ENCODE results near the gene CLDN10.

The CLDN10 gene

DNA sequence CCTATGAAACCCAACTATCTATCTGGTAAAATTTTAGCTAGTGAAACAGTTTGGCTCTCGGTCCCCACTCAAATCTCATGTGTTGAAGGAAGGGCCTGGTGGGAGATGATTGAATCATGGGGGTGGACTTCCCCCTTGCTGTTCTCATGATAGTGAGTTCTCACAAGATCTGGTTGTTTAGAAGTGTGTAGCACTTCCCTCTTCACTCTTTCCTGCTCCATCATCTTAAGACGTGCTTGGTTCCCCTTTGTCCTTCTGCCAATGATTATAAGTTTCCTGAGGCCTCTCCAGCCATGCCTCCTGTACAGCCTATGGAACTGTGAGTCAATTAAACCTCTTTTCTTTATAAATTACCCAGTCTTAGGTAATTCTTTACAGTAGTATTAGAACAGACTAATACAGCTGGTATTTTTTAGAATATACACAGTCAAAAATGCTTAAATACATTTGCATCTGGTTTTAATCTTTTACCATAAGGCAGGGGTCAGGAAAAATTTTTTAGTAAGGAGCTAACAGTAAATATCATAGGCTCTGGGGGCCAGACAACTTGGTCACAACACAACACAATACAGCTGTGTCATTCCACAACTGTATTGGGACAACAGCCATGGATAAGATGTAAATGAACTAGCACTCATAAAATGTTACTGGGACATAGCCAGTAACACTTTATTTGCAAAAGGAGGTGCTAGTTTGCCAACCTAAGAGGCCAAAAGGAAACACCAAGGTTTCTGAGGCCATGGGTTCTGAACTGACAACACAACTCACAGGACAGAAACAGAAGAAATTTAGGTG lies 67.7 kb downstream of the CLDN10 start:
- H3K4me1 ChIP-seq (ENCODE audit: control insufficient read depth, insufficient read depth, low read length) = no peaks in the 10 kb centered on the region
- H3K9ac ChIP-seq (ENCODE audit: low read length in 2 of 2) = no peak overlapping the region
- no peak overlapping the region for H3K4me3 ChIP-seq (ENCODE audit: low read length in 2 of 2)
- H3K27me3 ChIP-seq (ENCODE audit: control insufficient read depth in 1 of 2, insufficient read depth in 2 of 2, low read length in 2 of 2) = no peaks in the 10 kb centered on the region
- no peak overlapping the region for H3K27ac ChIP-seq (ENCODE audit: low read length)
- H3K9me3 ChIP-seq (ENCODE audit: control insufficient read depth in 2 of 2, low read length in 2 of 2) = no peaks in the 10 kb centered on the region
- peaks cover 31 to 49% of the 10 kb centered on the region in 2 donors for H3K36me3 ChIP-seq (ENCODE audit: control insufficient read depth in 2 of 2, insufficient read depth in 2 of 2, low read length in 2 of 2)

DNA sequence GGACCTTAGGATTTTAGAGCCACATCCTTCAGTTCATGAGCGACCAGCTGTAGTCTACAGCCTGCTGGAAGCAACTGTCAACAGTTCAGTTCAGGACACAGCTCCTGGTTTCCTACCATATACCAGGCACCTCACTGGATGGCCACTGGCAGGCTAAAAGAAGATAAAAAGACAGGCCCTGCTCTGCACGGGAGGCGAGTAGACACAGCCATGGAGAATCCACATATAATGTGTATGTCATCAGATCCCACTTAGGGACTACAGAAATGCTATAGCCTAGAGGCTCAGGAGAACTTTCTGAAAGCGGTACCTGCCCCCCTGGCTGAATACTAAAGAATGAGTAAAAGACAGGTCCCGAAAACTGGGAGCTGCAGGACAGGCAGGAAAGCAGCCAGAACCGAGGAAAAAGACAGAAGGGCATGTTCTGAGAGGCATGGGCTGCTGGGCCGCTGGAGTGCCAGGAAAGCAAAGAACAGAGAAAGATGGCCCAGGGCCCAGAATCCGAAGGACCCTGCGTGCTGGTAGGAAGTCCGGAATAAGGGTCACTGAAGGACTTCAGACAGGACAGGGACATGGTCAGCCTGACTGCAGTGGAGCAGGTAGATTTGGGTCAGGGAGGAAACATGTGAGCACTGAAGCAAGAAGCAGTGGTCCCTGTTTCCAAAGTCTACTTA lies 68.4 kb downstream of the CLDN10 start:
- H3K27ac ChIP-seq (ENCODE audit: low read length) = no peak overlapping the region
- H3K27me3 ChIP-seq (ENCODE audit: control insufficient read depth in 1 of 2, insufficient read depth in 2 of 2, low read length in 2 of 2) = no peaks in the 10 kb centered on the region
- no peaks in the 10 kb centered on the region for H3K9me3 ChIP-seq (ENCODE audit: control insufficient read depth in 2 of 2, low read length in 2 of 2)
- H3K36me3 ChIP-seq (ENCODE audit: control insufficient read depth in 2 of 2, insufficient read depth in 2 of 2, low read length in 2 of 2) = peaks cover 27 to 43% of the 10 kb centered on the region in 2 donors
- H3K4me1 ChIP-seq (ENCODE audit: control insufficient read depth, insufficient read depth, low read length) = no peaks in the 10 kb centered on the region
- no peak overlapping the region for H3K4me3 ChIP-seq (ENCODE audit: low read length in 2 of 2)
- no peak overlapping the region for H3K9ac ChIP-seq (ENCODE audit: low read length in 2 of 2)

DNA sequence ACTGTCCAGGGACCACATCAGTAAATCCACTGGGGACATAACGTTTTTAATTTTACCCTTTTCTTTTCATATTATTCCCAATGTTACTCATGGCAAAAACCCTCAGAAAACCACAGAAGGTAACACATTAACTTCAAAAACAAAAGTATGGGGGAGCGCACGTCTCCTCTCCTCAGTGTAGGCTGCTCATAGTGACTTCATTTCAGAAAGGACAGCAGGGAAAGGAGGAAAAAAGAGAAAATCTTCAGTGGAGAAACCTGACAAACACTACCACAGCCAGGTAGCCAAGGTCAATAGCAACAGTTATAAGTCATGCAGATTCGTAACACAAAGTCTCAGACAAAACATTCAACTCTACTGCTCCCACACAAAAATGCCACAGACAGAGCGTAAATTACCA lies 70.6 kb downstream of the CLDN10 start:
- peaks cover 30 to 31% of the 10 kb centered on the region in 2 donors for H3K36me3 ChIP-seq (ENCODE audit: control insufficient read depth in 2 of 2, insufficient read depth in 2 of 2, low read length in 2 of 2)
- no peak overlapping the region for H3K4me3 ChIP-seq (ENCODE audit: low read length in 2 of 2)

DNA sequence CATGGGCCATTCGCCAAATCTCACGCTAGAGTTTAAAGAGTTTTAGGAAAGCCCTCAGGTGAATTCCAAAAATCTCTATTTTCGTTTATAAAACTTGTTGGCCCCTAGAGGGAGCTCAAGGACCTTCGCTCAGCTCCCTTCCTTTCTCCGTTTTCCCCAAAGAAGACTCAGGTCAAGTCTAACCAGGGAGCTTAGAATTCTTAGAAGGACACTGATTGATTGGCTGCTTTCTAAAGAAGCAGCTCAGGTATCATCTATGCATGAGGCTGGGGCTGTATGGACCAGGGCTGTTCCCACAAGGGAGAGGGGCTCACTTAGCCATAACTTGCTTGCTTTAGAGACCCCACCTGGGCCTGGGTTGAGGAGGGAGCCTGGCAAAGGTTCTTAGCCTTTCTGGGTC lies 71.5 kb downstream of the CLDN10 start:
- no peak overlapping the region for H3K4me3 ChIP-seq (ENCODE audit: low read length in 2 of 2)
- H3K27ac ChIP-seq (ENCODE audit: low read length) = no peak overlapping the region
- peaks cover 29 to 32% of the 10 kb centered on the region in 2 donors for H3K36me3 ChIP-seq (ENCODE audit: control insufficient read depth in 2 of 2, insufficient read depth in 2 of 2, low read length in 2 of 2)
- H3K4me1 ChIP-seq (ENCODE audit: control insufficient read depth, insufficient read depth, low read length) = no peaks in the 10 kb centered on the region
- no peaks in the 10 kb centered on the region for H3K27me3 ChIP-seq (ENCODE audit: control insufficient read depth in 1 of 2, insufficient read depth in 2 of 2, low read length in 2 of 2)
- no peak overlapping the region for H3K9ac ChIP-seq (ENCODE audit: low read length in 2 of 2)
- no peaks in the 10 kb centered on the region for H3K9me3 ChIP-seq (ENCODE audit: control insufficient read depth in 2 of 2, low read length in 2 of 2)

More for the DNA sequence above, 70.6 kb downstream of the CLDN10 start:
- Histone ChIP-seq H3K4me1 (ENCODE audit: control insufficient read depth, insufficient read depth, low read length) (no peaks in the 10 kb centered on the region), H3K27ac (ENCODE audit: low read length) (no peak overlapping the region), H3K27me3 (ENCODE audit: control insufficient read depth in 1 of 2, insufficient read depth in 2 of 2, low read length in 2 of 2) (no peaks in the 10 kb centered on the region), H3K9ac (ENCODE audit: low read length in 2 of 2) (no peak overlapping the region), H3K9me3 (ENCODE audit: control insufficient read depth in 2 of 2, low read length in 2 of 2) (no peaks in the 10 kb centered on the region)

DNA sequence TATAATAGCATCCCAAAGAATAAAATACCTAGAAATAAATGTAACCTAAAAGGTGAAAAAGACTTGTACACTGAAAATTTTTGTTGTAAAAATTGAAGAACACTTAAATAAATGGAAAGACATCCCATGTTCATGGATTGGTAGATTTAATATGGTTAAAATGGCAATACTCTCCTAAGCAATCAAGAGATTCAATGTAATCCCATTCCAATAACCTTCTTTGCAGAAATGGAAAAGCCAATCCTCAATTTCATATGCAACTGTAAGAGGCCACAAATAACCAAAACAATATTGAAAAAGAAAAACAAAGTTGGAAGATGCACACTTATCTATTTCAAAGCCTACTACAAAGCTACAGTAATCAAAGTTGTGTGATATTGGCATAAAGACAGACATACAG lies 74.2 kb downstream of the CLDN10 start:
- Histone ChIP-seq H3K4me1 (ENCODE audit: control insufficient read depth, insufficient read depth, low read length) (no peaks in the 10 kb centered on the region), H3K27ac (ENCODE audit: low read length) (no peak overlapping the region), H3K9me3 (ENCODE audit: control insufficient read depth in 2 of 2, low read length in 2 of 2) (no peaks in the 10 kb centered on the region), H3K36me3 (ENCODE audit: control insufficient read depth in 2 of 2, insufficient read depth in 2 of 2, low read length in 2 of 2) (peaks cover 37 to 43% of the 10 kb centered on the region in 2 donors), H3K4me3 (ENCODE audit: low read length in 2 of 2) (no peak overlapping the region), H3K9ac (ENCODE audit: low read length in 2 of 2) (no peak overlapping the region), H3K27me3 (ENCODE audit: control insufficient read depth in 1 of 2, insufficient read depth in 2 of 2, low read length in 2 of 2) (no peaks in the 10 kb centered on the region)

DNA sequence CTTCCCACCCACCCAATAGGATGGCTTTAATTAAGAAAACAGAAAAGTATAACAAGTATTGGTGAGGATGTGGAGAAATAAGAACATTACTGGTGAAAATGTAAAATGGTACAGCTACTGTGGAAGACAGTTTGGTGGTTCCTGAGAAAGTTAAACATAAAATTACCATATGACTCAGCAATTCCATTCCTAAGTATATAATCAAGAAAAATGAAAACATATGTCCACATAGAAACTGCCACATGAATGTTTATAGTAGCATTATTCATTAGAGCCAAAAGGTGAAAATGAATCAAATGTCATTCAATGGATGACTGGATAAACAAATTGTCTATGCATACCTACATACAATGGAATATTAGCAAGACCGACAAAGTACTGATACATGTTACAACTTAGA lies 75.1 kb downstream of the CLDN10 start:
- Histone ChIP-seq H3K27me3 (ENCODE audit: control insufficient read depth in 1 of 2, insufficient read depth in 2 of 2, low read length in 2 of 2) (no peaks in the 10 kb centered on the region), H3K9me3 (ENCODE audit: control insufficient read depth in 2 of 2, low read length in 2 of 2) (no peaks in the 10 kb centered on the region), H3K27ac (ENCODE audit: low read length) (no peak overlapping the region), H3K36me3 (ENCODE audit: control insufficient read depth in 2 of 2, insufficient read depth in 2 of 2, low read length in 2 of 2) (peaks cover 40 to 43% of the 10 kb centered on the region in 2 donors), H3K9ac (ENCODE audit: low read length in 2 of 2) (no peak overlapping the region), H3K4me3 (ENCODE audit: low read length in 2 of 2) (no peak overlapping the region), H3K4me1 (ENCODE audit: control insufficient read depth, insufficient read depth, low read length) (no peaks in the 10 kb centered on the region)

DNA sequence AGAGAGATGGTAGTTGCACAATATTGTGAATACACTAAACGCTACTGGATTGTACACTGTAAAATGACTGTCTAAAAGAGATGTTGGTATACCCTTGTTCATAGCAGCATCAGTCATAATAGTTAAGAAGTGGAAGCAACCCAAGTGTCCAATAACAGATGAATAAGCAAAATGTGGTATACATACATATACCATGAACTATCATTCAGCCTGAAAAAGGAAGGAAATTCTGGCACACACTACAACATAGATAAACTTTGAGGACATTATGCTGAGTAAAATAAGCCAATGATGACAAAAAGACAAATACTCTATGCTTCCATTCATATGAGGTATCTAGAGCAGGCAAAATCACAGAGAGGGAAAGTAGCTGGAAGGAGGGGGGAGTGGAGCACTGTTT lies 76.0 kb downstream of the CLDN10 start:
- Histone ChIP-seq H3K9me3 (ENCODE audit: control insufficient read depth in 2 of 2, low read length in 2 of 2) (no peaks in the 10 kb centered on the region), H3K27ac (ENCODE audit: low read length) (no peak overlapping the region), H3K4me3 (ENCODE audit: low read length in 2 of 2) (no peak overlapping the region), H3K27me3 (ENCODE audit: control insufficient read depth in 1 of 2, insufficient read depth in 2 of 2, low read length in 2 of 2) (no peaks in the 10 kb centered on the region), H3K9ac (ENCODE audit: low read length in 2 of 2) (no peak overlapping the region), H3K36me3 (ENCODE audit: control insufficient read depth in 2 of 2, insufficient read depth in 2 of 2, low read length in 2 of 2) (peaks cover 43 to 50% of the 10 kb centered on the region in 2 donors), H3K4me1 (ENCODE audit: control insufficient read depth, insufficient read depth, low read length) (no peaks in the 10 kb centered on the region)

DNA sequence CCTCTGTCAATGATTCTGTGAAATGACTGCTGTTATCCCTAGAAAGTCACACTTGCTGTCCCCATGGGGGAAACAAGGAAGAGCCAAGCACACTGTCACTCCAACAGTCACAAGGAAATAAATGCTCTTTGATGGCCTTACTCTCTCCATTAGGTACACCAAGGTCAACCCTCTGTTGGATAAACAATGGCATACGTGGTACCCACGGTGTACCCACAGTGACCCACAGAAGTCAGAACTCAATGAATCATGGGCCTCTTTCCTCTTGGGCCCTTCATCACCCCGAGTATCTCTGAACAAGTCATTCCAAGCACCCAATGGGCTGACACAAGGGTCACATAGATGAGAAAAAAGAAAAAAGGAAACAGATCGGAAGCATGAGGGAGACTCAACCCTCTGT lies 76.6 kb downstream of the CLDN10 start:
- H3K27me3 ChIP-seq (ENCODE audit: control insufficient read depth in 1 of 2, insufficient read depth in 2 of 2, low read length in 2 of 2) = no peaks in the 10 kb centered on the region
- H3K27ac ChIP-seq (ENCODE audit: low read length) = no peak overlapping the region
- peaks cover 44 to 50% of the 10 kb centered on the region in 2 donors for H3K36me3 ChIP-seq (ENCODE audit: control insufficient read depth in 2 of 2, insufficient read depth in 2 of 2, low read length in 2 of 2)
- H3K4me1 ChIP-seq (ENCODE audit: control insufficient read depth, insufficient read depth, low read length) = no peaks in the 10 kb centered on the region
- no peak overlapping the region for H3K9ac ChIP-seq (ENCODE audit: low read length in 2 of 2)
- H3K4me3 ChIP-seq (ENCODE audit: low read length in 2 of 2) = no peak overlapping the region
- no peaks in the 10 kb centered on the region for H3K9me3 ChIP-seq (ENCODE audit: control insufficient read depth in 2 of 2, low read length in 2 of 2)
